Amygdala (tissue), 56 donors: Measurements from ENCODE around the gene MACROD1.
"Not testable (repeated sequence)": the region's sequence is repeated elsewhere in the genome, so short reads cannot be mapped to it uniquely, and the experiment has no call there.

ENCODE experiments used
- DNase-seq, 56 donors: peaks; one replicate each; lab custom pipeline; 2025; lab: John Stamatoyannopoulos, UW

MACROD1 gene

GRCh38 chr11:64186492-64187165 is 20.7 kb upstream of the MACROD1 start:
- peak in 9 of 56 donors; percentile 21 to 73 (median 46) for DNase-seq

GRCh38 chr11:64185693-64186491 is 20.0 kb upstream of the MACROD1 start, which contains the start of gene STIP1:
STIP1 (plus strand) TSS chr11:64186171; CDS start chr11:64186262, 91 bp downstream.
- peak; percentile 97 to 100 (median 99) for DNase-seq

GRCh38 chr11:64185175-64185692 is 19.3 kb upstream of the MACROD1 start:
- peak in 45 of 56 donors; percentile 61 to 99 (median 89) for DNase-seq

GRCh38 chr11:64183890-64184289 is 18.0 kb upstream of the MACROD1 start:
- no peak for DNase-seq

GRCh38 chr11:64181506-64182411 is 15.8 kb upstream of the MACROD1 start:
- peak; percentile 33 to 96 (median 85) for DNase-seq

GRCh38 chr11:64180891-64181290 is 15.0 kb upstream of the MACROD1 start:
- DNase-seq = peak in 1 of 56 donors; percentile 23

GRCh38 chr11:64178951-64179639 is 13.2 kb upstream of the MACROD1 start:
- no peak for DNase-seq

- no peak for DNase-seq
Measured at GRCh38 chr11:64178203-64178602, 12.3 kb upstream of the MACROD1 start.

- peak in 1 of 56 donors; percentile 14 for DNase-seq
Measured at GRCh38 chr11:64176751-64177150, 10.8 kb upstream of the MACROD1 start.

- DNase-seq = no peak
Measured at GRCh38 chr11:64173616-64174355, 7.9 kb upstream of the MACROD1 start.

GRCh38 chr11:64170419-64170818 is 4.5 kb upstream of the MACROD1 start:
- DNase-seq = no peak

- no peak for DNase-seq
Measured at GRCh38 chr11:64165481-64165841, 452 bp downstream of the MACROD1 start.

- DNase-seq = peak in 1 of 56 donors; percentile 5
Measured at GRCh38 chr11:64164392-64165312, 1.3 kb downstream of the MACROD1 start.

- DNase-seq = no peak
Measured at GRCh38 chr11:64163951-64164350, 2.0 kb downstream of the MACROD1 start.

GRCh38 chr11:64162769-64163168 is 3.1 kb downstream of the MACROD1 start:
- not testable (repeated sequence) for DNase-seq

- no peak for DNase-seq
Measured at GRCh38 chr11:64161037-64161436, 4.9 kb downstream of the MACROD1 start.

GRCh38 chr11:64157631-64158394 is 8.1 kb downstream of the MACROD1 start:
- no peak for DNase-seq
